K562 (cell line): Measurements from ENCODE around the gene DTWD2. TPM values are rescaled to one million over a fixed set of nuclear protein-coding genes. Genes with fewer than 3 reads are reported as not detected.

ENCODE experiments used
- ATAC-seq: fragments of 200-7000 bp; cut with Tn5 transposase; 3 replicates; pipeline ENCODE4 v1.9.1; 2020; ENCODE audit warnings: moderate library complexity
- BruUV-seq: library from RNA; stranded (reverse); fragments of 400-500 nt; replicated peaks from 2 replicates; lab custom pipeline; 2021; lab: Mats Ljungman, UMichigan
- CTCF ChIA-PET: fragments of 300-600 bp; formaldehyde crosslinking; extraction: SDS; loops from one replicate; lab custom pipeline; 2021; ENCODE audit warnings: low intra/inter-chr PET ratio; lab: Yijun Ruan, JAX
- POLR2A ChIA-PET: fragments of 300-600, 350-650 bp; sonication (Branson Sonifier 250); formaldehyde crosslinking; extraction: SDS; loops from one replicate; lab custom pipeline; 2021; ENCODE audit warnings: antibody characterized with exemption, inconsistent platforms; lab: Yijun Ruan, JAX
- DNase-seq, 4 experiments: peaks; one replicate each; pipeline versions ENCODE4 v3.0.0 to v3.0.0-alpha.2; 2011 to 2018; ENCODE audit warnings: low spot score in 3 of 4, mixed read lengths in 3 of 4; ENCODE audit errors: extremely low read depth in 1 of 4
- FAIRE-seq: peaks from 2 replicates; lab custom pipeline; 2011; peaks lifted over from hg19 to GRCh38; lab: Jason Lieb, UNC
- H2AFZ ChIP-seq: 2 replicates; pipeline ENCODE4 v1.6.0; 2011; ENCODE audit warnings: low read depth, low read length, control low read depth, inconsistent platforms
- H3K27ac ChIP-seq: fragments of 200-600 bp; 3 replicates; pipeline ENCODE4 v1.8.0; 2011; ENCODE audit warnings: low read depth, mild to moderate bottlenecking, control low read depth, inconsistent platforms, low read length, moderate library complexity, mixed read lengths; ENCODE audit errors: extremely low read depth
- H3K27me3 ChIP-seq, 2 experiments: fragments of 300-600 bp in 1 of 2; 2 replicates in 1 of 2; 3 replicates in 1 of 2; pipeline versions ENCODE4 v1.6.0 to v1.8.0; 2011; ENCODE audit warnings: inconsistent platforms in 2 of 2, low read length in 2 of 2, mild to moderate bottlenecking in 1 of 2, mixed read lengths in 1 of 2, moderate library complexity in 1 of 2; ENCODE audit not compliant: control insufficient read depth in 2 of 2, insufficient read depth in 2 of 2
- H3K36me3 ChIP-seq: fragments of 300-600 bp; 3 replicates; pipeline ENCODE4 v1.8.0; 2011; ENCODE audit warnings: mild to moderate bottlenecking, low read length, inconsistent platforms; ENCODE audit not compliant: control insufficient read depth, insufficient read depth
- H3K4me1 ChIP-seq, 2 experiments: fragments of 200-600 bp in 1 of 2; replicated peaks in 1 of 2; 2 replicates in 1 of 2; 3 replicates in 1 of 2; pipeline versions ENCODE4 v1.5.1 to v1.8.0; 2011; ENCODE audit warnings: inconsistent platforms in 2 of 2, low read length in 2 of 2, mild to moderate bottlenecking in 1 of 2, mixed read lengths in 1 of 2, moderate library complexity in 1 of 2; ENCODE audit not compliant: control insufficient read depth in 2 of 2, insufficient read depth in 2 of 2
- H3K4me2 ChIP-seq: 2 replicates; pipeline ENCODE4 v1.6.1; 2011; ENCODE audit warnings: low read length, control low read depth, inconsistent platforms, mixed read lengths; ENCODE audit not compliant: insufficient read depth
- H3K4me3 ChIP-seq: fragments of 200-600 bp; sonication (generic), shearing (Covaris generic); 2 replicates; pipeline ENCODE4 v1.5.1; 2016; ENCODE audit warnings: control low read depth, inconsistent platforms
- H3K79me2 ChIP-seq: fragments of 200-600 bp; 3 replicates; pipeline ENCODE4 v1.8.0; 2011; ENCODE audit warnings: low read length, inconsistent platforms; ENCODE audit not compliant: control insufficient read depth, insufficient read depth
- H3K9ac ChIP-seq, 2 experiments: 2 replicates each; pipeline versions ENCODE4 v1.6.0 to v1.6.1; 2011; ENCODE audit warnings: low read depth in 2 of 2, low read length in 2 of 2, control low read depth in 1 of 2, inconsistent platforms in 1 of 2, mild to moderate bottlenecking in 1 of 2, mixed read lengths in 1 of 2; ENCODE audit not compliant: insufficient read depth in 1 of 2
- H3K9me1 ChIP-seq: one replicate; pipeline ENCODE4 v1.6.0; 2011; ENCODE audit warnings: inconsistent platforms, mild to moderate bottlenecking, low read length, moderate library complexity; ENCODE audit not compliant: control insufficient read depth, insufficient read depth
- H3K9me3 ChIP-seq: replicated peaks from 2 replicates; pipeline ENCODE4 v1.5.1; 2011; ENCODE audit warnings: low read depth, low read length, inconsistent platforms; ENCODE audit not compliant: control insufficient read depth, insufficient read depth
- H4K20me1 ChIP-seq: replicated peaks from 2 replicates; pipeline ENCODE4 v1.6.1; 2011; ENCODE audit warnings: low read length, inconsistent platforms, mixed read lengths; ENCODE audit not compliant: control insufficient read depth, insufficient read depth
- ZNF347 ChIP-seq: fragments of 450-650 bp; formaldehyde crosslinking; IDR thresholded peaks from 2 replicates; pipeline ENCODE4 v1.4.0; 2020; ENCODE audit warnings: low read depth, mild to moderate bottlenecking, moderate library complexity
- WGBS: fragments of 100-300 bp; shearing (Covaris generic); methylation state at CpG from one replicate; pipeline ENCODE4 v1.1.6; 2016; ENCODE audit warnings: low coverage, mixed read lengths; ENCODE audit not compliant: insufficient coverage; ENCODE audit errors: missing lambda C conversion rate; 5-methylcytosine and 5-hydroxymethylcytosine counted together
- in situ Hi-C: fragments of 300-500 bp; cut with MboI; formaldehyde crosslinking; loops from 4 replicates; pipeline ENCODE4 v1.15.0; 2018; ENCODE audit warnings: inconsistent platforms, mixed read lengths
- intact Hi-C: fragments of 100-400 bp; cut with micrococcal nuclease; formaldehyde crosslinking; loops from 2 replicates; pipeline ENCODE4 v1.14.2; 2022
- polyA plus RNA-seq, 8 experiments: library from polyadenylated mRNA; depleted of rRNA in 4 of 8; stranded (reverse) in 5 of 8; unstranded in 3 of 8; fragments of >200 nt; fragmentation: Nextera tagmentation in 2 of 8; fragmentation: Illumina TruSeq in 1 of 8; extraction: Ambion mirVana in 2 of 8; extraction: Trizol in 1 of 8; gene quantifications; 2 replicates each; pipeline versions ENCODE4 v1.2.1 to v1.2.3, GENCODE V29; 2011 to 2014; ENCODE audit warnings: inconsistent platforms in 1 of 8, missing spikeins in 1 of 8
- total RNA-seq, 7 experiments: library from RNA; depleted of rRNA in 6 of 7; stranded (reverse); fragments of >200 nt in 6 of 7; fragmentation: Illumina TruSeq in 2 of 7; extraction: Trizol in 2 of 7; gene quantifications; 2 replicates each; pipeline versions ENCODE4 v1.2.1 to v1.2.3, GENCODE V29; 2011 to 2021; ENCODE audit warnings: low replicate concordance in 1 of 7
- TF ChIP-seq, protein P1 (sequence below): fragments of 450-650 bp; IDR thresholded peaks from 2 replicates; pipeline ENCODE4 v1.6.1; 2018; ENCODE audit not compliant: partially characterized antibody

Gene DTWD2
- total and polyA plus RNA-seq, 9 of the 15 experiments (the other 6 are each of a cell fraction or from before 2014, with no cell fraction given) = 0.99 to 10.8 (median 4.1) TPM

DNA sequence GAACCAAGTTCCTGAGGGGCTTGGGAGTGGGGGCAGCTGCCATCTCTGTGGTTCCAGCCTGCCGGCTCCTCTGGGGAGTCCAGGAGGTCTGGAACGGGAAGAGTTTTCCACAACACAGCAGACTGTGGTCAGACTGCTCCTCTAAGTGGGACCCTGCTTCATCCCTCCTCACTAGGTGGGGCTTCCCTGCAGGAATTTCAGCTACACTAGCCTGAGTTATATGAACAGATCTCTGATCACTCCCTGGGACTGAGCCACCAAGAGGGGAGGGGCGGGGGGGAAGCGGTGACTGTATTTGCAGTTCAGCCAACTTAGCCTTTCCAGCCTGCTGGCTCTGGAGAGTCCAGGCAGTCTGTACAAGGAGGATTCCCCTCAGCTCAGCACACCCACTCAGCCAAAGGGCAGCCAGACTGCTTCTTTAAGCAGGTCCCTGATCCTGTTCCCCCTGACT is 19.4 kb downstream of the DTWD2 start:
- 22% methylated on average over 2 of the region's 4 CpGs for WGBS
- H3K27ac ChIP-seq = no peak overlapping the region
- peak in 1 of 4 experiments; percentile 11 for DNase-seq
- no peaks in the 10 kb centered on the region for H3K79me2 ChIP-seq
- H3K36me3 ChIP-seq = no peaks in the 10 kb centered on the region
- 0 out of 4 replicates have a peak overlapping the region, but pooled peaks of 1 of the 2 experiments have one; percentile 9 for H3K9ac ChIP-seq
- BruUV-seq = no TSS peak
- POLR2A ChIA-PET = no interaction called here
- no peaks in the 10 kb centered on the region for H3K9me1 ChIP-seq
- FAIRE-seq = no peak
- H3K4me2 ChIP-seq = no peak overlapping the region
- no peaks in the 10 kb centered on the region for H3K27me3 ChIP-seq
- no peaks in the 10 kb centered on the region for H4K20me1 ChIP-seq
- H3K4me3 ChIP-seq = no peak overlapping the region
- H3K4me1 ChIP-seq = no peaks in the 10 kb centered on the region; a peak in 1 of 5 replicates
- no peaks in the 10 kb centered on the region for H3K9me3 ChIP-seq
- intact Hi-C loops = no loop called here
- H2AFZ ChIP-seq = no peak overlapping the region
- CTCF ChIA-PET = no interaction called here
- in situ Hi-C loops = loop anchor here (10.0 kb wide), 1 partner anchor 1456 kb away; no protein-coding TSS in a partner anchor
- ATAC-seq = peak; percentile 59
- TF ChIP-seq, protein P1, sequence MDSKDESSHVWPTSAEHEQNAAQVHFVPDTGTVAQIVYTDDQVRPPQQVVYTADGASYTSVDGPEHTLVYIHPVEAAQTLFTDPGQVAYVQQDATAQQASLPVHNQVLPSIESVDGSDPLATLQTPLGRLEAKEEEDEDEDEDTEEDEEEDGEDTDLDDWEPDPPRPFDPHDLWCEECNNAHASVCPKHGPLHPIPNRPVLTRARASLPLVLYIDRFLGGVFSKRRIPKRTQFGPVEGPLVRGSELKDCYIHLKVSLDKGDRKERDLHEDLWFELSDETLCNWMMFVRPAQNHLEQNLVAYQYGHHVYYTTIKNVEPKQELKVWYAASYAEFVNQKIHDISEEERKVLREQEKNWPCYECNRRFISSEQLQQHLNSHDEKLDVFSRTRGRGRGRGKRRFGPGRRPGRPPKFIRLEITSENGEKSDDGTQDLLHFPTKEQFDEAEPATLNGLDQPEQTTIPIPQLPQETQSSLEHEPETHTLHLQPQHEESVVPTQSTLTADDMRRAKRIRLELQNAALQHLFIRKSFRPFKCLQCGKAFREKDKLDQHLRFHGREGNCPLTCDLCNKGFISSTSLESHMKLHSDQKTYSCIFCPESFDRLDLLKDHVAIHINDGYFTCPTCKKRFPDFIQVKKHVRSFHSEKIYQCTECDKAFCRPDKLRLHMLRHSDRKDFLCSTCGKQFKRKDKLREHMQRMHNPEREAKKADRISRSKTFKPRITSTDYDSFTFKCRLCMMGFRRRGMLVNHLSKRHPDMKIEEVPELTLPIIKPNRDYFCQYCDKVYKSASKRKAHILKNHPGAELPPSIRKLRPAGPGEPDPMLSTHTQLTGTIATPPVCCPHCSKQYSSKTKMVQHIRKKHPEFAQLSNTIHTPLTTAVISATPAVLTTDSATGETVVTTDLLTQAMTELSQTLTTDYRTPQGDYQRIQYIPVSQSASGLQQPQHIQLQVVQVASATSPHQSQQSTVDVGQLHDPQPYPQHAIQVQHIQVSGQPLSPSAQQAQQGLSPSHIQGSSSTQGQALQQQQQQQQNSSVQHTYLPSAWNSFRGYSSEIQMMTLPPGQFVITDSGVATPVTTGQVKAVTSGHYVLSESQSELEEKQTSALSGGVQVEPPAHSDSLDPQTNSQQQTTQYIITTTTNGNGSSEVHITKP = peak; percentile 94
- TF ChIP-seq ZNF347 = no peak
- TF ChIP-seq, all 486 proteins: peak for 1
